Adipose tissue (tissue), 3 donors: ENCODE measurements around the gene PRKD2. TPM values are rescaled to one million over a fixed set of nuclear protein-coding genes. Genes with fewer than 3 reads are reported as not detected.
"Not testable (repeated sequence)": the region's sequence is repeated elsewhere in the genome, so short reads cannot be mapped to it uniquely, and the experiment has no call there.

ENCODE experiments used
- H3K27ac ChIP-seq: one replicate; pipeline ENCODE4 v1.5.1; 2013; ENCODE audit warnings: low read depth, low read length
- WGBS, 3 donors: extraction: QIAGEN DNeasy Blood & Tissue Kit; methylation state at CpG; one replicate each; pipeline ENCODE4 v1.1.7; 2013; 5-methylcytosine and 5-hydroxymethylcytosine counted together
- polyA plus RNA-seq, 3 donors: library from polyadenylated mRNA; stranded (reverse); fragments of 200-250 nt; gene quantifications; one replicate each; pipeline ENCODE4 v1.2.3, GENCODE V29; 2013
- donor health status: healthy with polysubstance abuse.
- donor health status: Bipolar disorder and iron deficiency.
- donor health status: healthy.

PRKD2 gene
- polyA plus RNA-seq, 3 donors: 20.4 to 41.5 (median 26.7) TPM

- no peak overlapping the region for H3K27ac ChIP-seq
- WGBS, 3 donors: 17 to 23% (median 19%) methylated on average over 9 of the region's 9 CpGs
These were observed 816 bp upstream of the PRKD2 start for GRCh38 chr19:46717716-46718143.

GRCh38 chr19:46716672-46717033, 261 bp downstream of the PRKD2 start:
- H3K27ac ChIP-seq: no peak overlapping the region
- WGBS, 3 donors: 0 to 1% (median 1%) methylated on average over 19 to 20 of the region's 20 CpGs

GRCh38 chr19:46715975-46716671, 791 bp downstream of the PRKD2 start:
- H3K27ac ChIP-seq: no peak overlapping the region

GRCh38 chr19:46715620-46715974, 1.3 kb downstream of the PRKD2 start:
- 19 to 22% (median 20%) methylated on average over 8 of the region's 8 CpGs for WGBS, 3 donors
- H3K27ac ChIP-seq: no peak overlapping the region

More at GRCh38 chr19:46715975-46716671, 791 bp downstream of the PRKD2 start:
- 0 to 1% (median 1%) methylated on average over 32 to 42 of the region's 42 CpGs for WGBS, 3 donors

- H3K27ac ChIP-seq: no peak overlapping the region
- WGBS, 3 donors: 3 to 5% (median 4%) methylated on average over 11 to 12 of the region's 12 CpGs
These were observed 2.3 kb downstream of the PRKD2 start for GRCh38 chr19:46714444-46715106.

GRCh38 chr19:46713781-46714443, 3.0 kb downstream of the PRKD2 start:
- WGBS, 3 donors: 0 to 1% (median 1%) methylated on average over 37 to 39 of the region's 39 CpGs
- no peak overlapping the region for H3K27ac ChIP-seq

GRCh38 chr19:46712768-46713338, 4.1 kb downstream of the PRKD2 start:
- H3K27ac ChIP-seq: not testable (repeated sequence)
- 79 to 88% (median 82%) methylated on average over 6 of the region's 6 CpGs for WGBS, 3 donors

- 78 to 79% (median 79%) methylated on average over 24 to 25 of the region's 25 CpGs for WGBS, 3 donors
- no peak overlapping the region for H3K27ac ChIP-seq
These were observed 6.2 kb downstream of the PRKD2 start for GRCh38 chr19:46710687-46711086.

GRCh38 chr19:46704379-46705076, 12.4 kb downstream of the PRKD2 start:
- H3K27ac ChIP-seq: no peak overlapping the region
- 25 to 37% (median 31%) methylated on average over 19 to 21 of the region's 21 CpGs for WGBS, 3 donors

GRCh38 chr19:46700704-46701103, 16.2 kb downstream of the PRKD2 start:
- H3K27ac ChIP-seq: no peak overlapping the region
- 86 to 89% (median 88%) methylated on average over 13 of the region's 13 CpGs for WGBS, 3 donors

GRCh38 chr19:46698395-46699321, 18.3 kb downstream of the PRKD2 start:
- H3K27ac ChIP-seq: no peak overlapping the region
- WGBS, 3 donors: 89 to 94% (median 92%) methylated on average over 11 of the region's 11 CpGs

GRCh38 chr19:46697204-46697960, 19.5 kb downstream of the PRKD2 start:
- H3K27ac ChIP-seq: no peak overlapping the region
- WGBS, 3 donors: 16 to 44% (median 43%) methylated on average over 39 of the region's 39 CpGs

GRCh38 chr19:46696866-46697203, 20.1 kb downstream of the PRKD2 start:
- WGBS, 3 donors: 67 to 87% (median 85%) methylated on average over 9 of the region's 9 CpGs

GRCh38 chr19:46696052-46696451, 20.9 kb downstream of the PRKD2 start:
- WGBS, 3 donors: 94 to 97% (median 96%) methylated on average over 10 of the region's 10 CpGs
- H3K27ac ChIP-seq: no peak overlapping the region

More at GRCh38 chr19:46696866-46697203, 20.1 kb downstream of the PRKD2 start:
- H3K27ac ChIP-seq: no peak overlapping the region

- 93 to 96% (median 94%) methylated on average over 20 to 22 of the region's 22 CpGs for WGBS, 3 donors
- H3K27ac ChIP-seq: no peak overlapping the region
These were observed 23.2 kb downstream of the PRKD2 start for GRCh38 chr19:46693760-46694159.

- no peak overlapping the region for H3K27ac ChIP-seq
These were observed 23.8 kb downstream of the PRKD2 start for GRCh38 chr19:46692918-46693722.

More at GRCh38 chr19:46692918-46693722, 23.8 kb downstream of the PRKD2 start:
- WGBS, 3 donors: 85 to 96% (median 93%) methylated on average over 4 of the region's 4 CpGs
